ENCODE data around the gene ZC3H18.

DNA sequence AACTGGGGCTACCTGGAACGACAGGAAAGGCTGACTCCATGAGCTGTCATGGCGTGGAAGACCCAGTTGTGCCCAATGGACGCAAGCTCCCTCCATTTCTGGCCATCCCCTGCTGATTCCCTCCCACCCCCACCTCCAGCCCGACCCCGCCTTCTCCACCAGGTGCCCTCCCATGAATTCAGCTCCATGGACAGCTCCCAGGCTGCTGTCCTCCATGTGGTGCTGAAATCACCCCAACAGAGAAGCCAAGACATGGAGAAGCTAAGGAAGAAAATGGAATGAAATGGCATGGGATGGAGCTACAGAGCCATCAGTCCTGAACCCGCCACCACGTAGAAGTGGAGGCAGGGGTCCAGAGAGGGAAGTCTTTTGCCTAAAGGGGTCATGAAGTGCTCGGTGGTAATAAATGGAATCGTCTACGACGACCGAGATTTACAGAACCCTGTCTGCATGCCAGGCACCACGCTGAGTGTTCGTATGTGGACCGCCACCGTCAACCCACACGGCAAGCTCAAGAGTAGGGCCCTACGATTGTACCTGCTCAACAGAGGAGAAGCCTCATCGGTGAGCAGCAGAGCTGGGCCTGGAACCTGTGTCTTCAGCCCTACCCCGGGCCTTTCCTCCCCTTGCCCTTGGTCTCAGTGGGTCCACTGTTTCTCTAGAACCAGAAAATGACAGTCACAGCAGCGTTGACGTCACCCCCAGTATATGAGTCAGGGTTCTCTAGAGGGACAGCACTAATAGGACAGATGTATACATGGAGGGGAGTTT, 9.3 kb upstream of the ZC3H18 start:
- TF ChIP-seq POLR2A (IDR thresholded peaks at IDR 0.05; ENCODE audit: low read depth, low read length) (no peak), ASH2L (IDR thresholded peaks at IDR 0.05; ENCODE audit: borderline replicate concordance, low read depth) (no peak), MTA3 (IDR thresholded peaks at IDR 0.05; ENCODE audit: borderline replicate concordance, low read length) (no peak), RELA (IDR thresholded peaks at IDR 0.05; ENCODE audit: borderline replicate concordance, partially characterized antibody) (no peak), SRF (IDR thresholded peaks at IDR 0.05; ENCODE audit: low read depth in 2 of 2, low read length in 2 of 2) (no peak), SMC3 (IDR thresholded peaks at IDR 0.05; ENCODE audit: borderline replicate concordance, low read length) (no peak), GABPA (IDR thresholded peaks at IDR 0.05; ENCODE audit: low read depth) (no peak), EZH2 (IDR thresholded peaks at IDR 0.05; ENCODE audit: borderline replicate concordance, control insufficient read depth, low read depth, low read length) (no peak)

All from GM12878 (cell line).